Measurements from ENCODE around the gene RP2. TPM values are rescaled to one million over a fixed set of nuclear protein-coding genes. Genes with fewer than 3 reads are reported as not detected.

Gene RP2
- total and polyA plus RNA-seq, 9 of the 15 experiments (the other 6 are each of a cell fraction or from before 2014, with no cell fraction given): 2.0 to 6.9 (median 3.5) TPM

DNA sequence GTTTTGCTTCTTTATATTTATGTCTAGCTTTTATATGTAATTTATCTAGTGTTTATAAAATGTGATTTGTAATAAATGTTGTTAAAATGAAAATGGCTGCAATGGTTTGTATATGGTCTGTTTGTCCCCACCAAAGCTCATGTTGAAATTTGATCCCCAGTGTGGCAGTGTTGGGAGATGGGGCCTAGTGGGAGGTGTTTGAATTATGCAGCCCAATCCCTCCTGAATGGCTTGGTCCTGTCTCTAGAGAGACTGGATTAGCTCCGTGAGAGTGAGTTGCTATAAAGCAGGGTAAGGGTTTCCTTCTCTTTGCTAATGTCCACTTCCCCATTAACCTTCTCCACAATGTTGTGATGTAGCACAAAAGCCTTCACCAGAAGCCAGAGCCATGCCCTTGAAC lies 45.4 kb downstream of the RP2 start:
- DNase-seq (ENCODE audit: extremely low read depth in 1 of 4, low spot score in 3 of 4) (peak in 1 of 4 experiments; percentile 4), FAIRE-seq (no peak), ATAC-seq (no peak)
- Histone ChIP-seq H4K20me1 (replicated peaks; ENCODE audit: control insufficient read depth, insufficient read depth, low read length) (no peaks in the 10 kb centered on the region), H3K4me3 (no peak overlapping the region), H3K27ac (ENCODE audit: extremely low read depth, low read depth, low read length) (no peak overlapping the region), H3K79me2 (ENCODE audit: control insufficient read depth, insufficient read depth, low read length) (no peaks in the 10 kb centered on the region), H3K4me2 (ENCODE audit: insufficient read depth, low read length) (no peak overlapping the region), H3K4me1 (replicated peaks in 1 of 2; ENCODE audit: control insufficient read depth in 2 of 2, insufficient read depth in 2 of 2, low read length in 2 of 2) (no peaks in the 10 kb centered on the region), H3K9ac (ENCODE audit: insufficient read depth in 1 of 2, low read depth in 2 of 2, low read length in 2 of 2) (no peak overlapping the region), H3K36me3 (ENCODE audit: control insufficient read depth, insufficient read depth, low read length) (no peaks in the 10 kb centered on the region), H3K9me1 (ENCODE audit: control insufficient read depth, insufficient read depth, low read length) (no peaks in the 10 kb centered on the region), H3K9me3 (replicated peaks; ENCODE audit: control insufficient read depth, insufficient read depth, low read depth, low read length) (no peaks in the 10 kb centered on the region), H2AFZ (ENCODE audit: low read depth, low read length) (no peak overlapping the region), H3K27me3 (ENCODE audit: control insufficient read depth in 2 of 2, insufficient read depth in 2 of 2, low read length in 2 of 2) (no peaks in the 10 kb centered on the region)
- no TSS peak for BruUV-seq (replicated peaks)
- ChIA-PET POLR2A (no interaction called here), CTCF (ENCODE audit: low intra/inter-chr PET ratio) (no interaction called here)
- WGBS (ENCODE audit: insufficient coverage, low coverage, missing lambda C conversion rate): 8% methylated on average over 1 of the region's 1 CpG
- intact Hi-C loops (cut with micrococcal nuclease): no loop called here
- in situ Hi-C loops (cut with MboI): no loop called here
- TF ChIP-seq ZNF57 (CRISPR knock-in tag; IDR thresholded peaks at IDR 0.05): no peak
- no peak for TF ChIP-seq TAF15 (IDR thresholded peaks at IDR 0.05; ENCODE audit: low read depth, low read length)
- TF ChIP-seq, protein P1, sequence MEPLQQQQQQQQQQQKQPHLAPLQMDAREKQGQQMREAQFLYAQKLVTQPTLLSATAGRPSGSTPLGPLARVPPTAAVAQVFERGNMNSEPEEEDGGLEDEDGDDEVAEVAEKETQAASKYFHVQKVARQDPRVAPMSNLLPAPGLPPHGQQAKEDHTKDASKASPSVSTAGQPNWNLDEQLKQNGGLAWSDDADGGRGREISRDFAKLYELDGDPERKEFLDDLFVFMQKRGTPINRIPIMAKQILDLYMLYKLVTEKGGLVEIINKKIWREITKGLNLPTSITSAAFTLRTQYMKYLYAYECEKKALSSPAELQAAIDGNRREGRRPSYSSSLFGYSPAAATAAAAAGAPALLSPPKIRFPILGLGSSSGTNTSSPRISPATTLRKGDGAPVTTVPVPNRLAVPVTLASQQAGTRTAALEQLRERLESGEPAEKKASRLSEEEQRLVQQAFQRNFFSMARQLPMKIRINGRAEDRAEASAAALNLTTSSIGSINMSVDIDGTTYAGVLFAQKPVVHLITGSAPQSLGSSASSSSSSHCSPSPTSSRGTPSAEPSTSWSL (CRISPR knock-in tag; IDR thresholded peaks at IDR 0.05; ENCODE audit: borderline replicate concordance): no peak
- TF ChIP-seq ZNF224 (CRISPR knock-in tag; IDR thresholded peaks at IDR 0.05): no peak
- TF ChIP-seq, protein P2, sequence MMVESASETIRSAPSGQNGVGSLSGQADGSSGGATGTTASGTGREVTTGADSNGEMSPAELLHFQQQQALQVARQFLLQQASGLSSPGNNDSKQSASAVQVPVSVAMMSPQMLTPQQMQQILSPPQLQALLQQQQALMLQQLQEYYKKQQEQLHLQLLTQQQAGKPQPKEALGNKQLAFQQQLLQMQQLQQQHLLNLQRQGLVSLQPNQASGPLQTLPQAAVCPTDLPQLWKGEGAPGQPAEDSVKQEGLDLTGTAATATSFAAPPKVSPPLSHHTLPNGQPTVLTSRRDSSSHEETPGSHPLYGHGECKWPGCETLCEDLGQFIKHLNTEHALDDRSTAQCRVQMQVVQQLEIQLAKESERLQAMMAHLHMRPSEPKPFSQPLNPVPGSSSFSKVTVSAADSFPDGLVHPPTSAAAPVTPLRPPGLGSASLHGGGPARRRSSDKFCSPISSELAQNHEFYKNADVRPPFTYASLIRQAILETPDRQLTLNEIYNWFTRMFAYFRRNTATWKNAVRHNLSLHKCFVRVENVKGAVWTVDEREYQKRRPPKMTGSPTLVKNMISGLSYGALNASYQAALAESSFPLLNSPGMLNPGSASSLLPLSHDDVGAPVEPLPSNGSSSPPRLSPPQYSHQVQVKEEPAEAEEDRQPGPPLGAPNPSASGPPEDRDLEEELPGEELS (CRISPR knock-in tag; IDR thresholded peaks at IDR 0.05; ENCODE audit: borderline replicate concordance): no peak
- no peak for TF ChIP-seq EHMT2 (IDR thresholded peaks at IDR 0.05)
- no peak for TF ChIP-seq HNRNPUL1 (IDR thresholded peaks at IDR 0.05; ENCODE audit: low read length)
- TF ChIP-seq, protein P3, sequence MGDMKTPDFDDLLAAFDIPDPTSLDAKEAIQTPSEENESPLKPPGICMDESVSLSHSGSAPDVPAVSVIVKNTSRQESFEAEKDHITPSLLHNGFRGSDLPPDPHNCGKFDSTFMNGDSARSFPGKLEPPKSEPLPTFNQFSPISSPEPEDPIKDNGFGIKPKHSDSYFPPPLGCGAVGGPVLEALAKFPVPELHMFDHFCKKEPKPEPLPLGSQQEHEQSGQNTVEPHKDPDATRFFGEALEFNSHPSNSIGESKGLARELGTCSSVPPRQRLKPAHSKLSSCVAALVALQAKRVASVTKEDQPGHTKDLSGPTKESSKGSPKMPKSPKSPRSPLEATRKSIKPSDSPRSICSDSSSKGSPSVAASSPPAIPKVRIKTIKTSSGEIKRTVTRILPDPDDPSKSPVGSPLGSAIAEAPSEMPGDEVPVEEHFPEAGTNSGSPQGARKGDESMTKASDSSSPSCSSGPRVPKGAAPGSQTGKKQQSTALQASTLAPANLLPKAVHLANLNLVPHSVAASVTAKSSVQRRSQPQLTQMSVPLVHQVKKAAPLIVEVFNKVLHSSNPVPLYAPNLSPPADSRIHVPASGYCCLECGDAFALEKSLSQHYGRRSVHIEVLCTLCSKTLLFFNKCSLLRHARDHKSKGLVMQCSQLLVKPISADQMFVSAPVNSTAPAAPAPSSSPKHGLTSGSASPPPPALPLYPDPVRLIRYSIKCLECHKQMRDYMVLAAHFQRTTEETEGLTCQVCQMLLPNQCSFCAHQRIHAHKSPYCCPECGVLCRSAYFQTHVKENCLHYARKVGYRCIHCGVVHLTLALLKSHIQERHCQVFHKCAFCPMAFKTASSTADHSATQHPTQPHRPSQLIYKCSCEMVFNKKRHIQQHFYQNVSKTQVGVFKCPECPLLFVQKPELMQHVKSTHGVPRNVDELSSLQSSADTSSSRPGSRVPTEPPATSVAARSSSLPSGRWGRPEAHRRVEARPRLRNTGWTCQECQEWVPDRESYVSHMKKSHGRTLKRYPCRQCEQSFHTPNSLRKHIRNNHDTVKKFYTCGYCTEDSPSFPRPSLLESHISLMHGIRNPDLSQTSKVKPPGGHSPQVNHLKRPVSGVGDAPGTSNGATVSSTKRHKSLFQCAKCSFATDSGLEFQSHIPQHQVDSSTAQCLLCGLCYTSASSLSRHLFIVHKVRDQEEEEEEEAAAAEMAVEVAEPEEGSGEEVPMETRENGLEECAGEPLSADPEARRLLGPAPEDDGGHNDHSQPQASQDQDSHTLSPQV (IDR thresholded peaks at IDR 0.05): no peak
- TF ChIP-seq ZNF324 (CRISPR knock-in tag; IDR thresholded peaks at IDR 0.05): no peak
- TF ChIP-seq ZNF778 (CRISPR knock-in tag; IDR thresholded peaks at IDR 0.05): no peak
- TF ChIP-seq HMG20A (CRISPR knock-in tag; conservative IDR thresholded peaks at IDR 0.05): no peak

All from K562 (cell line).